ENCODE data around the gene SEBOX. TPM values are rescaled to one million over a fixed set of nuclear protein-coding genes. Genes with fewer than 3 reads are reported as not detected.
A peak's percentile ranks its signal among the peaks of the same experiment; 100 is the strongest.

The SEBOX gene, protein sequence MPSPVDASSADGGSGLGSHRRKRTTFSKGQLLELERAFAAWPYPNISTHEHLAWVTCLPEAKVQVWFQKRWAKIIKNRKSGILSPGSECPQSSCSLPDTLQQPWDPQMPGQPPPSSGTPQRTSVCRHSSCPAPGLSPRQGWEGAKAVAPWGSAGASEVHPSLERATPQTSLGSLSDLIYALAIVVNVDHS
- not detected in 2 replicates for total RNA-seq (ENCODE audit: low replicate concordance)
- long read RNA-seq: 0 reads

DNA sequence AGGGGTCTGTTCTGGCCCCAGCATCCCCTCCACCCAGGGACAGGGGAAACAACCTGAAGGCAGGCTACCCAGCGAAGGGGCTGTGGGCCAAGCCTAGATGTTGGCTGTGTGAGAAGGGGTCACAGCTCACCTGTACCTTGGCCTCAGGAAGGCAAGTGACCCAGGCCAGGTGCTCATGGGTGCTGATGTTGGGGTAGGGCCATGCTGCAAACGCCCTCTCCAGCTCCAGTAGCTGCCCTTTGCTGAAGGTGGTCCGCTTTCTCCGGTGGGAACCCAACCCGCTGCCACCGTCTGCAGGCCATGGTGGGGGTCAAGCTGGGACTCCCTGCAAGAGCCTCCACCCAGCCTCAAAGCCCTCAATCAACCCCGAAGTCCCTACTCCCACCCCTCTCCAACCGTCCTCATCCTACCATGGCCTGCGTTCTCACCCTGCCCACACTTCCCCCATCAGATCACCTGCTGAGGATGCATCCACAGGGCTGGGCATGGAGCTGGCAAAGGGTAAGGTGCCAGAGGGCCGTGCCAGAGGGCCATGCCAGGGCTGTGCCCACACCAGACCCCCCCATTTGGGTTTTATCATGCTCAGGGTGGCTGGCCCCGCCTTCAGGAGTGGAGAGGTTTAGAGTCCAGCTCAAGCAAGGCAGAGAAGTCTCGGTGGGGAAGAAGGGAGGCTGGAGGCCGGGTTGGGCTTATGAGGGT lies at the start of gene SEBOX:
Gene SEBOX (minus strand): TSS at position 535 of the 699 bp plus-strand sequence. CDS start 48 bp downstream, at position 487.
- Mint-ChIP-seq H3K36me3 (peaks cover 5% of the 10 kb centered on the region), H3K4me1 (ENCODE audit: unreplicated experiment) (peaks cover 2% of the 10 kb centered on the region), H3K27me3 (no peaks in the 10 kb centered on the region), H3K4me3 (no peak within 1 kb of the TSS), H3K27ac (no peak within 1 kb of the TSS), H3K9me3 (no peaks in the 10 kb centered on the region)
- no peak for DNase-seq (ENCODE audit: extremely low spot score, unreplicated experiment)
- TF ChIP-seq, protein P1, sequence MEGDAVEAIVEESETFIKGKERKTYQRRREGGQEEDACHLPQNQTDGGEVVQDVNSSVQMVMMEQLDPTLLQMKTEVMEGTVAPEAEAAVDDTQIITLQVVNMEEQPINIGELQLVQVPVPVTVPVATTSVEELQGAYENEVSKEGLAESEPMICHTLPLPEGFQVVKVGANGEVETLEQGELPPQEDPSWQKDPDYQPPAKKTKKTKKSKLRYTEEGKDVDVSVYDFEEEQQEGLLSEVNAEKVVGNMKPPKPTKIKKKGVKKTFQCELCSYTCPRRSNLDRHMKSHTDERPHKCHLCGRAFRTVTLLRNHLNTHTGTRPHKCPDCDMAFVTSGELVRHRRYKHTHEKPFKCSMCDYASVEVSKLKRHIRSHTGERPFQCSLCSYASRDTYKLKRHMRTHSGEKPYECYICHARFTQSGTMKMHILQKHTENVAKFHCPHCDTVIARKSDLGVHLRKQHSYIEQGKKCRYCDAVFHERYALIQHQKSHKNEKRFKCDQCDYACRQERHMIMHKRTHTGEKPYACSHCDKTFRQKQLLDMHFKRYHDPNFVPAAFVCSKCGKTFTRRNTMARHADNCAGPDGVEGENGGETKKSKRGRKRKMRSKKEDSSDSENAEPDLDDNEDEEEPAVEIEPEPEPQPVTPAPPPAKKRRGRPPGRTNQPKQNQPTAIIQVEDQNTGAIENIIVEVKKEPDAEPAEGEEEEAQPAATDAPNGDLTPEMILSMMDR (conservative IDR thresholded peaks at IDR 0.05): no peak

DNA sequence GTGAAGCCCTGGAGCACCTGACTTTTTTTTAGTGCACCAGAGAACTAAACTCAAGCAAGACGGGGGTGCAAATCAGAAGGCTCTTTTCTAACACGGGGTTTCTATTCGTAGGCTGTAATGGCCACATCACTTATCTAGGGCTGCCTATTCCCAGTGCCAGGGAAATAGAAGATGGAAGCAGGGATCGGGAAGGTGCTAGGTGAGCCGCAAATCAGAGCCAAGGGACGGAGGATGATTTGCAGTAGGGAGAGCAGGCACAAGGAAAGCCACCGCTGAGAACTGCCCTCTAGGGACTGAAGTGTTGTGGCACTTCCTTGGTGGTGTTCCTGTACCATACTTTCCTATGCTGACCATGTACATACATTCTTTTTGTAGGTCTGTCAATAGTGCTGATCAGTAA lies 48.8 kb upstream of the SEBOX start:
- H3K4me1 Mint-ChIP-seq (ENCODE audit: unreplicated experiment): no peaks in the 10 kb centered on the region
- H3K4me3 Mint-ChIP-seq: no peak overlapping the region
- H3K27me3 Mint-ChIP-seq: peaks cover 28% of the 10 kb centered on the region
- H3K36me3 Mint-ChIP-seq: no peaks in the 10 kb centered on the region
- TF ChIP-seq, protein P1 (conservative IDR thresholded peaks at IDR 0.05): no peak
- no peak for DNase-seq (ENCODE audit: extremely low spot score, unreplicated experiment)
- no peaks in the 10 kb centered on the region for H3K9me3 Mint-ChIP-seq
- no peak overlapping the region for H3K27ac Mint-ChIP-seq

DNA sequence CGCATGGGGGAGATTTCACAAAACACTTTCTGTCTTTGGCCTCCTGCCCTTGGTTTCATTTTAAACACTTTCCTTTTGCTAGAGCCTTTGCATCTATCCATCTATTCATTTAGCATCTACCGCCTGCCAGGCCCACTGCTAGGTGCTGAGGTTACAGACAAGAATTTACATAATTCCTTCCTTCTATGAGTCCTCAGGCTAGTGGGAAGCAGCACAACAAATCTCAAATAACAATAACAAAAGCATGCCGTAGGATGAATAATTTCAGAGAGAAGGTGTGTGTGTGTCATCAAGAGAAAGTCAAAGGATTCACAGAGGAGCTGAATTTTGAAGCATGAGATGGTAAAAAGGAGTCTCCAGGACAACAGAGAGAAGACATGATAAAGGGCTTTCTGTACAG lies 47.1 kb upstream of the SEBOX start:
- Mint-ChIP-seq H3K9me3 (no peaks in the 10 kb centered on the region), H3K4me3 (no peak overlapping the region), H3K4me1 (ENCODE audit: unreplicated experiment) (peaks cover 15% of the 10 kb centered on the region), H3K27ac (no peak overlapping the region), H3K36me3 (no peaks in the 10 kb centered on the region), H3K27me3 (peaks cover 32% of the 10 kb centered on the region)
- TF ChIP-seq, protein P1 (conservative IDR thresholded peaks at IDR 0.05): no peak
- no peak for DNase-seq (ENCODE audit: extremely low spot score, unreplicated experiment)

DNA sequence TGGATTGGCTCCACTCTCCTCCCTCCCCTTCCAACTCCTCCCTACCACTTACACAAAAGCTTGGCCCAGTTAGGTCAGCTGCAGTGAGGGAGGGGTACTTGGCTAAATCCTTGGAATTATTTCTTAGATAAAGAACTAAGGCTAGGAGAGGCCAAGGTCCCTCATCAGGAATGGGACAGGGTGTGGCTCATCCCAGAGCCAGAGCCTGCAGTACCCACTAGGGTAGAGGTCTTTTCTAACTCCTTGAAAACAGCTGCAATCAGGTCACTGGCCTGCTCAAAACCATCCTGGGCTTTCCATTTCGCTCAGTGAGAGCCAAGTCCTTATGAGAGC lies 42.9 kb upstream of the SEBOX start:
- TF ChIP-seq, protein P1 (conservative IDR thresholded peaks at IDR 0.05): no peak
- peak overlapping the region; percentile 90 for H3K4me3 Mint-ChIP-seq
- H3K27ac Mint-ChIP-seq: peak overlapping the region; percentile 79
- H3K36me3 Mint-ChIP-seq: peaks cover 5% of the 10 kb centered on the region
- peaks cover 12% of the 10 kb centered on the region for H3K27me3 Mint-ChIP-seq
- H3K9me3 Mint-ChIP-seq: no peaks in the 10 kb centered on the region
- no peak for DNase-seq (ENCODE audit: extremely low spot score, unreplicated experiment)
- H3K4me1 Mint-ChIP-seq (ENCODE audit: unreplicated experiment): peaks cover 23% of the 10 kb centered on the region

DNA sequence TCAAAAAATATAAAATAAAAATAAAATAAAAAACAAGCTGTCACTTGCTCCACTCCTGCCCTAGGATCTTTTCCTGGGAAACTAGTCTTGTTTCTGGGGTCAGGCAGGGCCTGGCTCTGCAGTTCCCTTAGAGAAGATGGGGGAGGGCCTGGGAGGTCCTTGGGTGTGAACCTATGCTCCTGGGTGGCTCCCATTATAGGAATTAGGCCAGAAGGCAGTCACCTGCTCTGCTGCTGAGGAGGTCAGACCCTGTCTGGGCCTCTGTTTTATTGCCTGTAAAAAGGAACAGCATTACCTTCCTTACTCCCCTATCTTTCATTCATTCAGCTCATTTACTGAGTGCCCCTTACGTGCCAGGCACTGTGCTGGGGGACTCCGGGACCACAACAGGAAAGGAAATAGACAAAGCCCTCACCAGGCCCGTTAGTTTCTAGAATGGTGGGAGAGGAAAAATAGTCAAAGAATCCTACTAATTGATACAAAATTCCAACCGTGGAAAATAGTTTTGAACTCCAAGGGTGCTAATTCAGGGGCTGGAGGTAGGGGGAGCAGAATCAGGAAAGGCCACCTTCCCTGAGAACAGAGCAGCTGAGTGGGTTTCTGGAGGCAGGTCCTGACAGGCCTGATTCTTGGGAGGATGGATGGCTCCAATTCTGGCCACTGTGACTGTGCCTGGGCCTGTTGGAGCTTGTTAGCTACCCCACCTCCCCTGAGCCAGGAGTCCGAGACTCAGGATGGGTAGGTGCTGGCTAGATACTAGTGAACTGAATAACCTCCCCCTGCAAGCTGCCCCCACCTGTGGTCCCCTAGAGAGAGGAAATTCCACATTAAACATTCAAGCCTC lies 42.4 kb upstream of the SEBOX start:
- H3K36me3 Mint-ChIP-seq: peaks cover 5% of the 10 kb centered on the region
- peak overlapping the region; percentile 90 for H3K4me3 Mint-ChIP-seq
- H3K27me3 Mint-ChIP-seq: peaks cover 12% of the 10 kb centered on the region
- peak overlapping the region; percentile 79 for H3K27ac Mint-ChIP-seq
- no peak for DNase-seq (ENCODE audit: extremely low spot score, unreplicated experiment)
- H3K4me1 Mint-ChIP-seq (ENCODE audit: unreplicated experiment): peaks cover 23% of the 10 kb centered on the region
- H3K9me3 Mint-ChIP-seq: no peaks in the 10 kb centered on the region
- TF ChIP-seq, protein P1 (conservative IDR thresholded peaks at IDR 0.05): peak; percentile 13

Measured in type B pancreatic cell (in vitro differentiated cells).